GM11168 (cell line): ENCODE measurements around the gene STX16.

Experiments used
- in situ Hi-C: fragments of 300-500 bp; cut with MboI; formaldehyde crosslinking; loops from one replicate; pipeline ENCODE4 v1.12.0; 2022; ENCODE audit warnings: low sequenced_read_pairs; ENCODE audit not compliant: unreplicated experiment

The STX16 gene

GRCh38 chr20:58669287-58670006 lies 18.4 kb downstream of the STX16 start:
- in situ Hi-C loops = loop anchor here (25.0 kb wide), 1 partner anchor 432 kb away; the partner anchor contains the start of gene ANKRD60

GRCh38 chr20:58670102-58670501 lies 19.0 kb downstream of the STX16 start:
- in situ Hi-C loops = loop anchor here (25.0 kb wide), 1 partner anchor 433 kb away; the partner anchor contains the start of gene ANKRD60

GRCh38 chr20:58670659-58671058 lies 19.6 kb downstream of the STX16 start:
- in situ Hi-C loops = loop anchor here (25.0 kb wide), 1 partner anchor 433 kb away; the partner anchor contains the start of gene ANKRD60

GRCh38 chr20:58673119-58673518 lies 22.0 kb downstream of the STX16 start:
- in situ Hi-C loops = loop anchor here (25.0 kb wide), 1 partner anchor 436 kb away; the partner anchor contains the start of gene ANKRD60

GRCh38 chr20:58675146-58675584 lies 24.1 kb downstream of the STX16 start:
- in situ Hi-C loops = no loop called here

- in situ Hi-C loops = no loop called here
Measured at GRCh38 chr20:58675641-58676040, 24.6 kb downstream of the STX16 start.

GRCh38 chr20:58676161-58676560 lies 25.1 kb downstream of the STX16 start:
- in situ Hi-C loops = no loop called here

- in situ Hi-C loops = no loop called here
Measured at GRCh38 chr20:58677079-58677604, 26.1 kb downstream of the STX16 start.

GRCh38 chr20:58677808-58678207 lies 26.7 kb downstream of the STX16 start:
- in situ Hi-C loops = no loop called here

GRCh38 chr20:58678806-58679205 lies 27.7 kb downstream of the STX16 start:
- in situ Hi-C loops = no loop called here

GRCh38 chr20:58682656-58683531 lies 31.8 kb downstream of the STX16 start:
- in situ Hi-C loops = no loop called here

GRCh38 chr20:58684291-58684690 lies 33.2 kb downstream of the STX16 start:
- in situ Hi-C loops = no loop called here

GRCh38 chr20:58685988-58686387 lies 34.9 kb downstream of the STX16 start:
- in situ Hi-C loops = no loop called here

- in situ Hi-C loops = no loop called here
Measured at GRCh38 chr20:58688414-58688813, 37.3 kb downstream of the STX16 start.

- in situ Hi-C loops = no loop called here
Measured at GRCh38 chr20:58688840-58689239, 37.8 kb downstream of the STX16 start.

- in situ Hi-C loops = no loop called here
Measured at GRCh38 chr20:58690396-58691135, 39.5 kb downstream of the STX16 start.

- in situ Hi-C loops = no loop called here
Measured at GRCh38 chr20:58691773-58692578, 40.9 kb downstream of the STX16 start.

GRCh38 chr20:58692579-58693225 lies 41.6 kb downstream of the STX16 start, which contains the start of gene NPEPL1:
TSS of gene NPEPL1 (plus strand) at chr20:58692800. CDS start at chr20:58692901, 101 bp downstream.
- in situ Hi-C loops = no loop called here
